ENCODE results near the gene CATSPERD.

CATSPERD gene

GRCh38 chr19:5801796-5802619, 81.6 kb downstream of the CATSPERD start:
- Mint-ChIP-seq H3K9me3 (no peaks in the 10 kb centered on the region), H3K27ac (no peak overlapping the region), H3K27me3 (peaks cover 26% of the 10 kb centered on the region), H3K4me3 (no peak overlapping the region), H3K4me1 (peaks cover 19% of the 10 kb centered on the region), H3K36me3 (no peaks in the 10 kb centered on the region)
- ATAC-seq (ENCODE audit: low read depth) (no peak), DNase-seq (ENCODE audit: low spot score in 2 of 2) (no peak)

DNA sequence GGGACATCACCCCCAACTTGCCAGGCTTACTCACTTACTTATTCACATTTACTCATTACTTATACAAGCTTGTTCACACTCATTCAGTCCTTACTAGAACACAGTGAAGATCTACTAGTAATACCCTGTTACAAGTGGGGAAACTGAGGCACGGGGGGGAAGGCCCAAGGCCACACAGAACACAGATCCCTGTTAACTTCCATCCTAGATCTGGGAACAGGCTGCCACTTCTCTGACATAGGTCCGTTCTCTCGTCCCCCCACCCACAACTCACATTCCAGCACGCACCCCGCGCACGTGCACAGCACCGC, 83.0 kb downstream of the CATSPERD start:
- H3K27ac Mint-ChIP-seq, result no peak overlapping the region
- no peaks in the 10 kb centered on the region for H3K9me3 Mint-ChIP-seq
- H3K4me3 Mint-ChIP-seq, result peak overlapping the region; percentile 67
- no peaks in the 10 kb centered on the region for H3K36me3 Mint-ChIP-seq
- peaks cover 19% of the 10 kb centered on the region for H3K4me1 Mint-ChIP-seq
- H3K27me3 Mint-ChIP-seq, result peaks cover 25% of the 10 kb centered on the region
- no peak for ATAC-seq (ENCODE audit: low read depth)
- no peak for DNase-seq (ENCODE audit: low spot score in 2 of 2)

DNA sequence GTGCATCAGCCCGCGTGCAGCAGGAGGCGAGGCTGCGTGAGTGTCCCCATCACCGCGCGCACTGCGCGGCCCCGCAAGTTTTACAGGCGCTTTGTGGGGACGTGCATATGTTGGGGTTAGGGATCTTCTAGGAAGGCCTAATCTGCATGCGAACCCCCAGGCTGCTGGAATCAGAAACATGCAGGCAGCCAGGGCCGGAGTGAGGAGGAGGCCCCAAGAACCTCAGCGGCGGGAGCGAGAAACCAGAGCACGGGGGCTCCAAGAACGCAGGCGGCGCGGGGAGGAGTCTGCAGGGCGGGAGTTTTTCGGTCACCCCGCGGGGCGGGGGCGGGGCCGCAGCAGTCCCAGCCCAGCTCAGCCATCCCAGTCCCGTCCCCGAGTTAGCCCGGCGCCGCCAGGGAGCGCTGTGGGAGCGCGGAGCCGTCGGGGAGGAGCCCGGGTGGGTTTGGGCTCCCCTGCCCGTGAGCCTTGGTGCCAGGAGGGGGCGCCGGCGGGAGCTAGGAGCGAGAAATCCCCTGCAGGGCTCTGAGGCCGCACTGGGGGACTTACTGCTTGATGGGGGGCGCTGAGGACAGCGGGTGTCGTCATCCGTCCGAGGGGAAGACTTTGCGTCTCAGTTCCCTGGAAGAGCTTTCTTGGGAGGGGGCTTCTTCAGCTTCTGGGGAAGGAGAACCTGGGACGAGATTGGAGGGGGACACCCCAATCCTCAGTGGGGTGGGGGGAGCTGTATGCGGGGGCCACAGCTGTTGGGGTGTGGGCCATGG, 83.5 kb downstream of the CATSPERD start:
- peak; percentile 74 to 88 for DNase-seq (ENCODE audit: low spot score in 2 of 2)
- Mint-ChIP-seq H3K27me3 (peaks cover 24% of the 10 kb centered on the region), H3K27ac (peak overlapping the region; percentile 20), H3K4me3 (peak overlapping the region; percentile 67), H3K36me3 (no peaks in the 10 kb centered on the region), H3K4me1 (peaks cover 19% of the 10 kb centered on the region), H3K9me3 (no peaks in the 10 kb centered on the region)
- ATAC-seq (ENCODE audit: low read depth), result peak; percentile 86

DNA sequence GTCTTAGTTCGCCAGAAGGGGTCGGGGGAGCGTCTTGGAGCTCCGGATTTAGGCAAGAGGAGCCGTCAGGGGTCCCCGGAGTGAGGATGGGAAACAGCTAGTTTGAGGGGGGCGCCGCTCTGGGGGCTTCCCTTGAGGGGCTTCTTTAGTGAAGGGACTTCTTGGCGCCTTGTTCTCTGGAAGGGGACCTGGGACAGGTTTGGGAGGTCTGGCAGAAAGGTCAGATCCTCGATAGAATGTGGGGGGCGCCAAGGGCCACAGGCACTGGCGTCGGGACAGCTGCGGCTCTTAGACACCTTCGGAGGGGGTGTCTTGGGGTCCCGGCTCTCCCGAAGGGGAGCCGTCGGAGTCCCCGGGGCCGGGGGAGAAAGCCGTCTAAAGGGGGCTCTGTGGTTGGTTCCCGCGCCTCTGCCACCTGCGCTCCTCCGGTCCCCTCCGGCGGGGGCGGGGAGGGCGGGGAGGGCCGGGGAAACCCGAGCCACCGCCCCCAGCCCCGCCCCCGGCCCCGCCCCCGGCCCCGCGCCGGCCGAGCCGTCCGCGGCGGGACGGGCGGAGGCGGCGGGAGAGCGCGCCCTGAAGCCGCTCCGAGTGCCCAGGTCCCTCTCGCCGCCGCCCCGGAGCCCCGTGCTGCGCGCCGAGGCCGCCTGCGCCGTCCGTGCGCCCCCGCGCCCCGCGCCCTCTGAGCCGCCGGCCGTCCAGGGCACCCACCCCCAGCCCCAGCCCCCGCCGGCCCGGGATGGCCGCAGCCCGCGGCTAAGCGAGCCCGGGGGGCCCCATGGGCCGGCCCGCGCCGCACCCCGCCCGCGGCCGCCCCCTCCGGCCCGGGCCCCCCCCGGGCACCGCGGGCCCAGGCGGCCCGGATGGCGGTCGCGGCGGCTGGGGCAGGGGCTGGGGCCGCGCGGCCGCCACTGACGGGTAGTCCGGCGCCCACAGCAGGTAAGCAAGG, 84.4 kb downstream of the CATSPERD start, which contains the start of gene NRTN:
Gene NRTN, plus strand, starts transcription at position 552 of the 946 bp plus-strand sequence. CDS start 19,099 bp downstream, outside the sequence.
- H3K9me3 Mint-ChIP-seq, result no peaks in the 10 kb centered on the region
- H3K27ac Mint-ChIP-seq, result peak within 1 kb of the TSS; percentile 20
- H3K36me3 Mint-ChIP-seq, result no peaks in the 10 kb centered on the region
- DNase-seq (ENCODE audit: low spot score in 2 of 2), result peak in 1 of 2 donors; percentile 58
- ATAC-seq (ENCODE audit: low read depth), result peak; percentile 42
- peak within 1 kb of the TSS; percentile 67 for H3K4me3 Mint-ChIP-seq
- H3K4me1 Mint-ChIP-seq, result peaks cover 19% of the 10 kb centered on the region
- peaks cover 17% of the 10 kb centered on the region for H3K27me3 Mint-ChIP-seq

- H3K4me1 Mint-ChIP-seq, result peaks cover 19% of the 10 kb centered on the region
- DNase-seq (ENCODE audit: low spot score in 2 of 2) (peak; percentile 36 to 58), ATAC-seq (ENCODE audit: low read depth) (no peak)
- no peaks in the 10 kb centered on the region for H3K36me3 Mint-ChIP-seq
- peaks cover 17% of the 10 kb centered on the region for H3K27me3 Mint-ChIP-seq
- H3K9me3 Mint-ChIP-seq, result no peaks in the 10 kb centered on the region
- H3K27ac Mint-ChIP-seq, result no peak overlapping the region
- H3K4me3 Mint-ChIP-seq, result peak overlapping the region; percentile 3
Observed at GRCh38 chr19:5805462-5806132, 85.2 kb downstream of the CATSPERD start.

DNA sequence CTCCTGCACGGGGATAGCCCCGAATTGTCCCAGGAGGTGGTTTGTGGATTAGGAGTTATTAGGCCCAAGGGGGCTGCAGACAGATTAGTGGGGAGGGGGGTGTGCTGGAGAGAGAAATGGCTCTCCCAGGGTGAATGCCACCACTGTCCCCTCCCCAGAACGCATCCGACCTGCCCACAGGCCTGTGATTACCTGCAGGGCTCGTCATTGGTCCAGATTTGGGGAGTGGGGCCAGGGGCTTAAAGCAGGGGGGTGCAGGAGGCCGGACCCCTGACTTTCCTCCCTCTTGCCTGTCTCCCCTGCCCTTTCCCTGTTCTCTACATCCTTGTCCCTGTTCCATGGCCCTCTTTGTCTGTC, 85.7 kb downstream of the CATSPERD start:
- Mint-ChIP-seq H3K4me3 (no peak overlapping the region), H3K36me3 (no peaks in the 10 kb centered on the region), H3K27me3 (peaks cover 15% of the 10 kb centered on the region), H3K27ac (no peak overlapping the region), H3K9me3 (no peaks in the 10 kb centered on the region), H3K4me1 (peaks cover 19% of the 10 kb centered on the region)
- DNase-seq (ENCODE audit: low spot score in 2 of 2) (no peak), ATAC-seq (ENCODE audit: low read depth) (no peak)

DNA sequence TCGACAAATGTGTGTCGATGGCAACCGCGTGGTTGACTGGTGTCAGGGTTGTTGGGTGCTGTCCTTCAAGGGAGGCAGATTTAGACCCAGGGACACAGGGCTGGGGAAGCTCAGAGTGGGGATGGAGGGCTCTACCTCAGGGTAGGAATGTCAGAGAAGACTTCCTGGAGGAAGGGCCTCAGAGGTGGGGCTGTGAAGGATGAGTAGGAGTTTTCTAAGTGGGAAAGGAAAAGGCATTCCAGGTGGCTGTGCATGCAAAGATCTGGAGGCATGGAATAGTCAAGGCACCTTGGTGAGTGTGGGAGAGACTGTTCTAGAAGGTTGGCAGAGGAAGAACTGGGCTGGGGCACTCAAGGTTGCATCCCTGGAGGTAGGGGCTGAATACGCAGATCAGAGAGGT, 86.5 kb downstream of the CATSPERD start:
- no peaks in the 10 kb centered on the region for H3K9me3 Mint-ChIP-seq
- ATAC-seq (ENCODE audit: low read depth) (no peak), DNase-seq (ENCODE audit: low spot score in 2 of 2) (no peak)
- H3K36me3 Mint-ChIP-seq, result no peaks in the 10 kb centered on the region
- H3K27me3 Mint-ChIP-seq, result peaks cover 13% of the 10 kb centered on the region
- peaks cover 18% of the 10 kb centered on the region for H3K4me1 Mint-ChIP-seq
- no peak overlapping the region for H3K27ac Mint-ChIP-seq
- H3K4me3 Mint-ChIP-seq, result no peak overlapping the region

GRCh38 chr19:5808120-5808816, 87.8 kb downstream of the CATSPERD start:
- peaks cover 6% of the 10 kb centered on the region for H3K27me3 Mint-ChIP-seq
- H3K36me3 Mint-ChIP-seq, result no peaks in the 10 kb centered on the region
- peaks cover 11% of the 10 kb centered on the region for H3K4me1 Mint-ChIP-seq
- no peak overlapping the region for H3K27ac Mint-ChIP-seq
- ATAC-seq (ENCODE audit: low read depth), result no peak
- H3K4me3 Mint-ChIP-seq, result no peak overlapping the region
- H3K9me3 Mint-ChIP-seq, result no peaks in the 10 kb centered on the region
- DNase-seq (ENCODE audit: low spot score in 2 of 2), result no peak

DNA sequence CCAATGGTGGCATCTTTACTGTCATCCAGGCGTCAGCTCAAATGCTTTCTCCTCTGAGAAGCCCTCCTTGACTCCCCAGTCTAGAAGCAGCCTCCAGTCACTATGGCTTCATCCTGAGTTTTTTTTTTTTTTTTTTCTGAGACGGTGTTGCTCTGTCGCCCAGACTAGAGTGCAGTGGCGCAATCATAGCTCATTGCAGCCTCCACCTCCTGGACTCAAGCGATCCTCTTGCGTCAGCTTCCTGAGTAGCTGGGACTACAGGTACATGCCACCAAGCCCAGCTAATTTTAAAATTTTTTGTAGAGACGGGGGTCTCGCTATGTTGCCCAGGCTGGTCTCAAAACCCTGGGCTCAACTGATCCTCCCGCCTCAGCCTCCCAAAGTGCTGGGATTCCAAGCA, 88.6 kb downstream of the CATSPERD start:
- Mint-ChIP-seq H3K36me3 (no peaks in the 10 kb centered on the region), H3K27ac (no peak overlapping the region), H3K4me3 (no peak overlapping the region), H3K4me1 (peaks cover 6% of the 10 kb centered on the region), H3K9me3 (no peaks in the 10 kb centered on the region), H3K27me3 (peaks cover 1% of the 10 kb centered on the region)
- ATAC-seq (ENCODE audit: low read depth), result no peak
- DNase-seq (ENCODE audit: low spot score in 2 of 2), result no peak

DNA sequence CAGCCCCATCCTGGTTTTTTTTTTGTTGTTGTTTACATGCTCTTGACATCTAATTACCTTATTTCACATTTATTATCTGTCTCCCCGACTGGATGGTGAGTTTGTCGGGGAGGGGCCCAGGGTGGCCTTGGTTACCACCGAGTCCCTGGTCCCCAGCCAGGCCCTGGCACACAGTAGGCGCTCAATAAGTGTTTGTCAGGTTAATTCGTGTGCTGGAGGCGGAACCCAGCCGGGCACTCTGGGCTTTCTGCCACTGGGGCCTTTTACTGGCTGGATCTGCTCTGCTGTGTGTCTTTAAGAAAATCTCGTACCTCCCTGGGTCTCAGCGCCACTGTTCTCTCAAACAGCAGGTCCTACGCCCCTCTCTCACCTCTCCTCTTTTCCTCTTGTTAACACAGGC, 89.0 kb downstream of the CATSPERD start:
- DNase-seq (ENCODE audit: low spot score in 2 of 2) (no peak), ATAC-seq (ENCODE audit: low read depth) (no peak)
- Mint-ChIP-seq H3K9me3 (no peaks in the 10 kb centered on the region), H3K27me3 (peaks cover 1% of the 10 kb centered on the region), H3K4me3 (no peak overlapping the region), H3K4me1 (peaks cover 1% of the 10 kb centered on the region), H3K27ac (no peak overlapping the region), H3K36me3 (no peaks in the 10 kb centered on the region)

GRCh38 chr19:5811117-5811516, 90.7 kb downstream of the CATSPERD start:
- Mint-ChIP-seq H3K4me3 (no peak overlapping the region), H3K4me1 (no peaks in the 10 kb centered on the region), H3K36me3 (no peaks in the 10 kb centered on the region), H3K27me3 (peaks cover 6% of the 10 kb centered on the region), H3K9me3 (no peaks in the 10 kb centered on the region), H3K27ac (no peak overlapping the region)
- DNase-seq (ENCODE audit: low spot score in 2 of 2) (no peak), ATAC-seq (ENCODE audit: low read depth) (no peak)

- ATAC-seq (ENCODE audit: low read depth), result no peak
- Mint-ChIP-seq H3K4me3 (no peak overlapping the region), H3K9me3 (no peaks in the 10 kb centered on the region), H3K27me3 (peaks cover 20% of the 10 kb centered on the region), H3K36me3 (peaks cover 2% of the 10 kb centered on the region), H3K27ac (no peak overlapping the region), H3K4me1 (no peaks in the 10 kb centered on the region)
- no peak for DNase-seq (ENCODE audit: low spot score in 2 of 2)
Observed at GRCh38 chr19:5814123-5814851, 93.8 kb downstream of the CATSPERD start.
